Loucy (cell line): ENCODE data around the gene GTF2IRD1.

Experiments
- H2AFZ ChIP-seq: fragments of 200-600 bp; sonication (generic); 2 replicates; pipeline ENCODE4 v1.6.0; 2016; ENCODE audit warnings: antibody characterized with exemption, mild to moderate bottlenecking, low read length, moderate library complexity
- H3F3A ChIP-seq: fragments of 200-600 bp; 2 replicates; pipeline ENCODE4 v1.6.0; 2016; ENCODE audit warnings: antibody characterized with exemption, low read depth, mild to moderate bottlenecking
- H3K27me3 ChIP-seq: fragments of 200-600 bp; sonication (generic); 2 replicates; pipeline ENCODE4 v1.6.1; 2014; ENCODE audit warnings: low read length, mild to moderate bottlenecking; ENCODE audit not compliant: insufficient read depth, poor library complexity, severe bottlenecking
- H3K36me3 ChIP-seq: fragments of 200-600 bp; sonication (generic); 2 replicates; pipeline ENCODE4 v1.6.1; 2016; ENCODE audit warnings: low read length; ENCODE audit not compliant: insufficient read depth
- H3K4me1 ChIP-seq: fragments of 200-600 bp; sonication (generic); 2 replicates; pipeline ENCODE4 v1.5.1; 2014; ENCODE audit warnings: low read length, mild to moderate bottlenecking; ENCODE audit not compliant: insufficient read depth, poor library complexity, severe bottlenecking
- H3K4me2 ChIP-seq: fragments of 200-600 bp; sonication (generic); 2 replicates; pipeline ENCODE4 v1.6.0; 2014; ENCODE audit warnings: antibody characterized with exemption, low read length, low read depth, mild to moderate bottlenecking; ENCODE audit not compliant: poor library complexity, severe bottlenecking
- H3K4me3 ChIP-seq: fragments of 200-600 bp; sonication (generic); 2 replicates; pipeline ENCODE4 v1.5.1; 2014; ENCODE audit warnings: low read length, mild to moderate bottlenecking, mixed read lengths; ENCODE audit not compliant: poor library complexity, severe bottlenecking
- H3K79me2 ChIP-seq: fragments of 200-600 bp; sonication (generic); 2 replicates; pipeline ENCODE4 v1.6.1; 2014; ENCODE audit warnings: low read length; ENCODE audit not compliant: insufficient read depth
- H3K9ac ChIP-seq: fragments of 200-600 bp; sonication (generic); 2 replicates; pipeline ENCODE4 v1.6.0; 2014; ENCODE audit warnings: mild to moderate bottlenecking, low read depth, low read length, moderate library complexity; ENCODE audit not compliant: poor library complexity, severe bottlenecking
- H3K9me2 ChIP-seq: fragments of 200-600 bp; sonication (generic); replicated peaks from 2 replicates; pipeline ENCODE4 v1.6.1; 2016; ENCODE audit warnings: low read depth, low read length, mixed read lengths
- H3K9me3 ChIP-seq: fragments of 200-600 bp; sonication (generic); 2 replicates; pipeline ENCODE4 v1.6.1; 2014; ENCODE audit warnings: mild to moderate bottlenecking, antibody characterized with exemption, low read length, low read depth; ENCODE audit not compliant: insufficient read depth
- H4K20me1 ChIP-seq: fragments of 200-600 bp; sonication (generic); 2 replicates; pipeline ENCODE4 v1.6.0; 2014; ENCODE audit warnings: antibody characterized with exemption, low read length, mild to moderate bottlenecking; ENCODE audit not compliant: insufficient read depth, poor library complexity, severe bottlenecking
- CTCF ChIP-seq: fragments of 200-600 bp; sonication (generic); conservative IDR thresholded peaks from 2 replicates; pipeline ENCODE4 v1.5.1; 2014; ENCODE audit warnings: mild to moderate bottlenecking, antibody characterized with exemption, low read length
- EZH2phosphoT487 ChIP-seq: fragments of 200-600 bp; IDR thresholded peaks from 2 replicates; pipeline ENCODE4 v1.6.1; 2018; ENCODE audit warnings: antibody characterized with exemption, mild to moderate bottlenecking, moderate library complexity, borderline replicate concordance

GTF2IRD1 gene

GRCh38 chr7:74572301-74572979, 118.7 kb downstream of the GTF2IRD1 start:
- H3K9me2 ChIP-seq: no peaks in the 10 kb centered on the region
- H3K4me1 ChIP-seq: no peaks in the 10 kb centered on the region
- no peaks in the 10 kb centered on the region for H3K9me3 ChIP-seq
- H3K36me3 ChIP-seq: no peaks in the 10 kb centered on the region
- no peak overlapping the region for H3K4me2 ChIP-seq
- H3K9ac ChIP-seq: no peak overlapping the region
- H4K20me1 ChIP-seq: no peaks in the 10 kb centered on the region
- H2AFZ ChIP-seq: no peak overlapping the region
- H3K4me3 ChIP-seq: no peak overlapping the region
- no peaks in the 10 kb centered on the region for H3F3A ChIP-seq
- H3K27me3 ChIP-seq: no peaks in the 10 kb centered on the region
- TF ChIP-seq EZH2phosphoT487 (no peak), CTCF (no peak)
- H3K79me2 ChIP-seq: no peaks in the 10 kb centered on the region

DNA sequence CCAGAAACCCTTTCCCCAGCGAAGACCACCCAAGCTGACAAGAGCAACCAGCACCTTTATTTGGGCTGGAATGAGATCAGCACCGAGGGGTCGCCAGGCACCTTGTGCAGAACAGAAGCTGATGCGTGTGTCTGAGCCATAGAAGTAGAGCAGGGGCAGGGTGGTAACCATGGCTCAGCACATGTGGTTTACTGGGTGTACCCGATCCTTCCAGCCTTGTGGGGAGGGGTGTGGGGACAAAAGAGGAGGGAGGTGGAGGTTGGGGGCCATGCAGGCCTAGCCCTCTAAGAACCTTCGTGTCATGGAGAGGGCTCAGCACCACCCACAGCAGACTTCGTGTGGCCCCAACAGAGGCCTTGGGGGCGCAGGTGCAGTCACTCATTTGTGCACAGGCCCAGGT, 119.8 kb downstream of the GTF2IRD1 start:
- Histone ChIP-seq H3K4me2 (no peak overlapping the region), H3F3A (no peaks in the 10 kb centered on the region), H2AFZ (no peak overlapping the region)

GRCh38 chr7:74575083-74575784, 121.5 kb downstream of the GTF2IRD1 start:
- Histone ChIP-seq H3K79me2 (no peaks in the 10 kb centered on the region), H3K27me3 (no peaks in the 10 kb centered on the region), H3K9ac (no peak overlapping the region), H3K4me3 (no peak overlapping the region), H2AFZ (no peak overlapping the region), H3K4me1 (no peaks in the 10 kb centered on the region), H3F3A (no peaks in the 10 kb centered on the region), H3K36me3 (no peaks in the 10 kb centered on the region), H4K20me1 (no peaks in the 10 kb centered on the region), H3K9me3 (no peaks in the 10 kb centered on the region), H3K4me2 (no peak overlapping the region), H3K9me2 (no peaks in the 10 kb centered on the region)
- no peak for TF ChIP-seq EZH2phosphoT487
- TF ChIP-seq CTCF: no peak

More for the DNA sequence above, 119.8 kb downstream of the GTF2IRD1 start:
- no peaks in the 10 kb centered on the region for H3K9me2 ChIP-seq
- no peak overlapping the region for H3K9ac ChIP-seq
- no peaks in the 10 kb centered on the region for H3K27me3 ChIP-seq
- no peaks in the 10 kb centered on the region for H3K79me2 ChIP-seq
- H3K9me3 ChIP-seq: no peaks in the 10 kb centered on the region
- no peaks in the 10 kb centered on the region for H3K4me1 ChIP-seq
- H4K20me1 ChIP-seq: no peaks in the 10 kb centered on the region
- no peaks in the 10 kb centered on the region for H3K36me3 ChIP-seq
- no peak overlapping the region for H3K4me3 ChIP-seq
- TF ChIP-seq EZH2phosphoT487: no peak
- no peak for TF ChIP-seq CTCF
